Measurements from ENCODE around the gene UNC119.

- TF ChIP-seq EP300 (IDR thresholded peaks at IDR 0.05) (no peak), POLR2AphosphoS5 (IDR thresholded peaks at IDR 0.05) (no peak), POLR2A (IDR thresholded peaks at IDR 0.05; ENCODE audit: low read depth) (no peak)
- TF ChIP-seq, protein P1, sequence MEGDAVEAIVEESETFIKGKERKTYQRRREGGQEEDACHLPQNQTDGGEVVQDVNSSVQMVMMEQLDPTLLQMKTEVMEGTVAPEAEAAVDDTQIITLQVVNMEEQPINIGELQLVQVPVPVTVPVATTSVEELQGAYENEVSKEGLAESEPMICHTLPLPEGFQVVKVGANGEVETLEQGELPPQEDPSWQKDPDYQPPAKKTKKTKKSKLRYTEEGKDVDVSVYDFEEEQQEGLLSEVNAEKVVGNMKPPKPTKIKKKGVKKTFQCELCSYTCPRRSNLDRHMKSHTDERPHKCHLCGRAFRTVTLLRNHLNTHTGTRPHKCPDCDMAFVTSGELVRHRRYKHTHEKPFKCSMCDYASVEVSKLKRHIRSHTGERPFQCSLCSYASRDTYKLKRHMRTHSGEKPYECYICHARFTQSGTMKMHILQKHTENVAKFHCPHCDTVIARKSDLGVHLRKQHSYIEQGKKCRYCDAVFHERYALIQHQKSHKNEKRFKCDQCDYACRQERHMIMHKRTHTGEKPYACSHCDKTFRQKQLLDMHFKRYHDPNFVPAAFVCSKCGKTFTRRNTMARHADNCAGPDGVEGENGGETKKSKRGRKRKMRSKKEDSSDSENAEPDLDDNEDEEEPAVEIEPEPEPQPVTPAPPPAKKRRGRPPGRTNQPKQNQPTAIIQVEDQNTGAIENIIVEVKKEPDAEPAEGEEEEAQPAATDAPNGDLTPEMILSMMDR (IDR thresholded peaks at IDR 0.05): peak; percentile 81 to 93 (median 84)
Observed at GRCh38 chr17:28547623-28548416, 4.6 kb downstream of the UNC119 start.
